Muscle of back (tissue), 11 donors: ENCODE results near the gene MMP25. TPM values are rescaled to one million over a fixed set of nuclear protein-coding genes. Genes with fewer than 3 reads are reported as not detected.
A peak's percentile ranks its signal among the peaks of the same experiment; 100 is the strongest.
"Not testable (repeated sequence)": the region's sequence is repeated elsewhere in the genome, so short reads cannot be mapped to it uniquely, and the experiment has no call there.

ENCODE experiments used
- DNase-seq, 3 donors: peaks; one replicate each; pipeline versions ENCODE4 v3.0.0 to v3.0.0-alpha.2; 2013
- polyA plus RNA-seq, 10 donors: library from polyadenylated mRNA; unstranded; fragments of 120-200 nt; gene quantifications; one replicate each; pipeline ENCODE4 v1.2.1, GENCODE V29; 2013; ENCODE audit not compliant: insufficient read length in 10 of 10

Gene MMP25
- polyA plus RNA-seq, 10 donors: 1.1 to 3.0 (median 1.8) TPM

GRCh38 chr16:3029491-3030221, 16.7 kb upstream of the MMP25 start:
- peak in 2 of 3 donors; percentile 36 to 66 for DNase-seq

- no peak for DNase-seq
Measured at GRCh38 chr16:3030222-3031212, 15.8 kb upstream of the MMP25 start.

- no peak for DNase-seq
Measured at GRCh38 chr16:3032624-3033023, 13.7 kb upstream of the MMP25 start.

- DNase-seq: peak in 1 of 3 donors; percentile 8
Measured at GRCh38 chr16:3035289-3035971, 10.9 kb upstream of the MMP25 start.

GRCh38 chr16:3035972-3036725, 10.2 kb upstream of the MMP25 start:
- DNase-seq: peak in 1 of 3 donors; percentile 15

- no peak for DNase-seq
Measured at GRCh38 chr16:3036726-3037315, 9.5 kb upstream of the MMP25 start, which contains the start of gene BICDL2. BICDL2 (minus strand) TSS chr16:3036944; CDS start chr16:3035496, 1,448 bp downstream.

- DNase-seq: no peak
Measured at GRCh38 chr16:3038256-3038655, 8.1 kb upstream of the MMP25 start.

GRCh38 chr16:3038896-3039295, 7.5 kb upstream of the MMP25 start:
- no peak for DNase-seq

GRCh38 chr16:3042376-3042775, 4.0 kb upstream of the MMP25 start:
- no peak for DNase-seq

- DNase-seq: no peak
Measured at GRCh38 chr16:3044708-3045107, 1.7 kb upstream of the MMP25 start.

GRCh38 chr16:3046641-3047386, 453 bp downstream of the MMP25 start:
- no peak for DNase-seq

GRCh38 chr16:3047387-3047720, 993 bp downstream of the MMP25 start:
- no peak for DNase-seq

GRCh38 chr16:3049921-3050481, 3.6 kb downstream of the MMP25 start:
- no peak for DNase-seq

- no peak for DNase-seq
Measured at GRCh38 chr16:3050487-3050886, 4.1 kb downstream of the MMP25 start.

- DNase-seq: no peak
Measured at GRCh38 chr16:3051009-3051408, 4.6 kb downstream of the MMP25 start.

GRCh38 chr16:3051494-3051893, 5.1 kb downstream of the MMP25 start:
- no peak for DNase-seq

- DNase-seq: not testable (repeated sequence)
Measured at GRCh38 chr16:3052571-3053329, 6.4 kb downstream of the MMP25 start.

- DNase-seq: not testable (repeated sequence)
Measured at GRCh38 chr16:3053330-3053710, 7.0 kb downstream of the MMP25 start.
